ENCODE measurements around the gene RAPGEFL1. TPM values are rescaled to one million over a fixed set of nuclear protein-coding genes. Genes with fewer than 3 reads are reported as not detected.
A peak's percentile ranks its signal among the peaks of the same experiment; 100 is the strongest.

The RAPGEFL1 gene
- total RNA-seq, 2 experiments from 2014 or later: 7.7 to 9.4 TPM

DNA sequence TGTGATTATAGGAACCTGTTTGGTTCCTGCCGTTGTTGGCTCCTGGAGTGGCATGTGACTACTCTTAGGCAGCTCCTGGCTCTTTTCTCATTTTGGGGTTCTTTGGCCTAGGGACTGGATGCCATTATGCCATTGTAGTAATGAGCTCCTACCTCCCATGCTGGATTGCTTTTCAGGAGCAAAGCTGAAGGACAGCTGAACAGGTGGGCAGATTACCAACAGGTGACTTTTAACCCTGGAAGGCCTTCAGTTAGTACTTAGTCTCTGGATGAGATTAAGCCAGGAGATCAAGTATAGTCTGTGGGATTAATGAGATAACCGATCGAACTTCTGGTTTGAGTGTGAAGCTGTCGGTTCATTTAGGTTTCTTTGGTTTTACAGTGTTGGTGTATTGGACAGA, 67.0 kb downstream of the RAPGEFL1 start:
- CTCF ChIA-PET: no interaction called here
- no peaks in the 10 kb centered on the region for H3K9me3 ChIP-seq (ENCODE audit: control insufficient read depth in 1 of 2, insufficient read depth in 1 of 2, low read length in 2 of 2)
- H3K4me3 ChIP-seq (ENCODE audit: low read length): no peak overlapping the region
- H3K4me1 ChIP-seq (ENCODE audit: insufficient read depth, low read length): peaks cover 10% of the 10 kb centered on the region
- peaks cover 4% of the 10 kb centered on the region for H3K36me3 ChIP-seq (ENCODE audit: insufficient read depth, low read length)
- TF ChIP-seq, protein P1, sequence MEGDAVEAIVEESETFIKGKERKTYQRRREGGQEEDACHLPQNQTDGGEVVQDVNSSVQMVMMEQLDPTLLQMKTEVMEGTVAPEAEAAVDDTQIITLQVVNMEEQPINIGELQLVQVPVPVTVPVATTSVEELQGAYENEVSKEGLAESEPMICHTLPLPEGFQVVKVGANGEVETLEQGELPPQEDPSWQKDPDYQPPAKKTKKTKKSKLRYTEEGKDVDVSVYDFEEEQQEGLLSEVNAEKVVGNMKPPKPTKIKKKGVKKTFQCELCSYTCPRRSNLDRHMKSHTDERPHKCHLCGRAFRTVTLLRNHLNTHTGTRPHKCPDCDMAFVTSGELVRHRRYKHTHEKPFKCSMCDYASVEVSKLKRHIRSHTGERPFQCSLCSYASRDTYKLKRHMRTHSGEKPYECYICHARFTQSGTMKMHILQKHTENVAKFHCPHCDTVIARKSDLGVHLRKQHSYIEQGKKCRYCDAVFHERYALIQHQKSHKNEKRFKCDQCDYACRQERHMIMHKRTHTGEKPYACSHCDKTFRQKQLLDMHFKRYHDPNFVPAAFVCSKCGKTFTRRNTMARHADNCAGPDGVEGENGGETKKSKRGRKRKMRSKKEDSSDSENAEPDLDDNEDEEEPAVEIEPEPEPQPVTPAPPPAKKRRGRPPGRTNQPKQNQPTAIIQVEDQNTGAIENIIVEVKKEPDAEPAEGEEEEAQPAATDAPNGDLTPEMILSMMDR (IDR thresholded peaks at IDR 0.05): no peak
- no peaks in the 10 kb centered on the region for H3K27me3 ChIP-seq (ENCODE audit: control insufficient read depth in 1 of 2, insufficient read depth in 2 of 2, low read length in 2 of 2)
- ATAC-seq (ENCODE audit: poor library complexity): no peak
- Mint-ChIP-seq H3K36me3 (ENCODE audit: low read depth) (peaks cover 25% of the 10 kb centered on the region), H3K27me3 (no peaks in the 10 kb centered on the region), H3K4me3 (no peak overlapping the region), H3K9me3 (no peaks in the 10 kb centered on the region), H3K27ac (peak overlapping the region; percentile 12), H3K4me1 (ENCODE audit: low read depth) (peaks cover 58% of the 10 kb centered on the region)
- intact Hi-C loops (cut with DNase I, micrococcal nuclease): no loop called here
- no peak overlapping the region for H3K27ac ChIP-seq (ENCODE audit: low read depth in 1 of 2, low read length in 2 of 2)
- POLR2A ChIA-PET: no interaction called here
- no peak for DNase-seq

Small RNA genes within 50 kb of the gene (microRNA-seq; reads per million reads assigned to microRNA genes)
- gene MIR6866 (ENCODE audit: borderline microRNAs expressed, borderline replicate concordance) (1.2 reads per million), gene MIR6867 (ENCODE audit: borderline microRNAs expressed, borderline replicate concordance) (not detected)

Other genes starting within 250 kb of the RAPGEFL1 start
- gene ORMDL3, start 249.9 kb upstream of the RAPGEFL1 start, total RNA-seq: 100 to 1,000 TPM; 103 to 105 TPM
- gene LRRC3C, start 249.7 kb upstream of the RAPGEFL1 start, total RNA-seq: not detected
- under 1 TPM in 1 of 2 experiments, not detected in 1; 0.14 TPM for gene GSDMA, start 214.5 kb upstream of the RAPGEFL1 start, total RNA-seq
- gene PSMD3, start 196.7 kb upstream of the RAPGEFL1 start, total RNA-seq: 10 to 100 TPM; 66.7 to 71.9 TPM
- gene CSF3, start 162.0 kb upstream of the RAPGEFL1 start, total RNA-seq: not detected
- gene MED24, start 123.1 kb upstream of the RAPGEFL1 start, total RNA-seq: 10 to 100 TPM; 82.9 to 85.3 TPM
- 10 to 100 TPM; 35.2 to 36.4 TPM for gene THRA, start 114.5 kb upstream of the RAPGEFL1 start, total RNA-seq
- gene NR1D1, start 76.9 kb upstream of the RAPGEFL1 start, total RNA-seq: 10 to 100 TPM; 29.6 to 34.1 TPM
- 10 to 100 TPM; 77.0 to 79.2 TPM for gene MSL1, start 55.5 kb upstream of the RAPGEFL1 start, total RNA-seq
- 100 to 1,000 TPM; 195 to 207 TPM for gene CASC3, start 36.9 kb upstream of the RAPGEFL1 start, total RNA-seq
- 10 to 100 TPM; 17.3 to 21.3 TPM for gene WIPF2, start 41.8 kb downstream of the RAPGEFL1 start, total RNA-seq
- gene CDC6, start 110.4 kb downstream of the RAPGEFL1 start, total RNA-seq: 1 to 10 TPM; 1.0 to 1.8 TPM
- gene RARA, start 131.7 kb downstream of the RAPGEFL1 start, total RNA-seq: 100 to 1,000 TPM; 114 to 115 TPM
- gene GJD3, start 187.3 kb downstream of the RAPGEFL1 start, total RNA-seq: not detected
- gene TOP2A, start 240.4 kb downstream of the RAPGEFL1 start, total RNA-seq: 1 to 10 TPM; 3.6 to 3.8 TPM